NCI-H1436 treated with DMSO at 0.1 percent for 48 hours (cell line): ENCODE results near the gene DCAF4.
"Not testable (repeated sequence)": the region's sequence is repeated elsewhere in the genome, so short reads cannot be mapped to it uniquely, and the experiment has no call there.

ENCODE experiments used
- DNase-seq: peaks from one replicate; lab custom pipeline; 2025; lab: John Stamatoyannopoulos, UW

Gene DCAF4

DNA sequence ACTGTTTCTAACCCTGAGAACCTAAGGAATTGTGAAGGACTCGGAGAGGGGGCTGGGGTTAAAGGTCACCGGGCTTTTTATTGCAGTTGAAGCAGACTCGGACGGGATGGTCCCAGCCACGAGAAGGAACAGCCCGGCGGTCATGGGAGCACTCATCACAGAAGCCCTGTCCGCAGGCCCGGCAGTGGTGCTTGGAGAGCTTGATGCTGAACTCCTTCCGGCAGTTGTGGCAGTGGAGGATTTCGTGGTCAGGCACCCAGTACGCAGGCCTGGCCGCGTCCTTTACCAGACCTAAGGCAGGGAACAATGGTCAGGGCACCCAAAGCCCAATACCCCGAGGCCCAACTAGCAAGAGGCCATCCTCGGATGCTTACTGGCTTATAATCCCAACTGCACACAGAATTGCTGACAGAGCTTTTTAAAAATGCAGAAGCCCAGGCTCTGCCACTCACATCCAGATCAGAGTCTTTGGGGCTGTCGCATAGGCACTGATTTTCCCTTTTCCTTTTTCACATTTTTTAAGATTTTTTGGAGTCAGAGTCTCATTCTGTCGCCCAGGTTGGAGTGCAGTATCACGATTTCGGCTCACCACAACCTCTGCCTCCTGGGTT, 44.7 kb downstream of the DCAF4 start:
- no peak for DNase-seq

DNA sequence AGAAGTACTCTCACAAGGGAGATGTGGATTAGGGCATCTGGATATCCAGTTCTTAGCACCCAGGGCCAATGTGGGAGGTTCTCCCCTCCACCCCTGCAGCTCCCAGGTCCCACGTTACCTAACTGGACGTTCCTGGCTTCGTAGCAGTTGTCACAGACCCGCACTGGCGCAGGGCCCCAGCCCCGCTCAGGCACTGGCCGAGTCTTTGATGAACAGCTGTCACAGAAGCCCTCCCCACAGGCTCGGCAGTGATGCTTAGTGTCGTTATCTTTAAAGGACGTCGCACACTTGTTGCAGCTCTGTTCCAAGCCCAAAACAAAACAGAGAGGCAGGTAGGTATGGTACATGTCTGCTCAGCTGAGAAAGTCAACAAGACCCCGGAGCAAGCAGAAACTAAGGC, 48.4 kb downstream of the DCAF4 start:
- no peak for DNase-seq

DNA sequence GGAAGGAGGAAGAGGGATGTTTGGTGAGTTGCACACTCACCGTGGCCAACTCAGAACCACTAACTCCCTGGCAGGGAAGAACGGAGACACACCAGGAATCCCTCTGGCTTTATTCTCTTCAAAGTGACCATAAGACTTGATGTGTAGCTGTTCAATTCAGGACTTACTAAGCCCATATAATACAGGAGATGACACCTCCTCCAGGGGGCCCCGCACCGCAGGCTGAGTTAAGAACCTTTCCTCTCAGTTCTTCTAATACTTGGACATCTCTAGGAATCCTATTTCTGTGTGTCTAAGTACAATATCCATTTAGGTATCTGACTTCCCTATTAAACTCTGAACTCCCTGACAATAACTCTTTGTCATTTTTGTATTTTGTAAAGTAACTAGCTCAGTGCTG, 49.5 kb downstream of the DCAF4 start:
- no peak for DNase-seq

DNA sequence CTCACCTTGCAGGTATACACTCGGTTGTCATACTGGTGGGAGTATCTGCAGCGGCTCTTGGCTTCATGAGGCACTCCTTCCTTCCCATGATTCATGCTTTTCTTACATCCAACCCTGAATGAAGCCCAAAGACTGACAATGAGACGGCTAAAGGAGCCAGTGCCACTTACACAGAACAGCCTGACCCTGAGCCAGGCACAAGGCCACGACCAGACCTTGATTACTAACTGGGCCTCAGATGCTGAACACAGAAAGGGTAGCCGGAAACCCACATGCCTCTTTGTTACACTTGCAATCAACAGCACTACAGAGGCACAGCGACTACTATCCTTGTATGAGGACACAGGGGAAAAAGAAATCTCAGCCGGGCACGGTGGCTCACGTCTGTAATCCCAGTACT, 52.6 kb downstream of the DCAF4 start:
- no peak for DNase-seq

DNA sequence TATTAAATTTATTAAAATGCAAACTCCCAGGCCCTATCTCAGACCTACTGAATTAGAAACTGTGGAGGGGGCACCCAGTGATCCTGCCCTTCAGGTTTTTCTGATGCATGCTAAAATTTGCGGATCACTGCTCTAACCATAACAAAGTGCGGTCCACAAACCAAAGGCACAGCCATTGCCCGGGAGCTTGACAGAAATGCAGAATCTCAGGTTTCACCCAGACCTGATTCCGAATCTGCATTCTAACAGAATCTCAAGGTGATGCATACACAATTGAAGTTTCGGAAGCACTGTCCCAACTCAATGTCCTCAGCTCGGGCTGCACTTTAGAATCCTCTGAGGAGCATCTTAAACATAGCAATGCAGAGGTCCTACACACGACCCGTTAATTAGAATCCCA, 54.6 kb downstream of the DCAF4 start:
- DNase-seq: no peak

DNA sequence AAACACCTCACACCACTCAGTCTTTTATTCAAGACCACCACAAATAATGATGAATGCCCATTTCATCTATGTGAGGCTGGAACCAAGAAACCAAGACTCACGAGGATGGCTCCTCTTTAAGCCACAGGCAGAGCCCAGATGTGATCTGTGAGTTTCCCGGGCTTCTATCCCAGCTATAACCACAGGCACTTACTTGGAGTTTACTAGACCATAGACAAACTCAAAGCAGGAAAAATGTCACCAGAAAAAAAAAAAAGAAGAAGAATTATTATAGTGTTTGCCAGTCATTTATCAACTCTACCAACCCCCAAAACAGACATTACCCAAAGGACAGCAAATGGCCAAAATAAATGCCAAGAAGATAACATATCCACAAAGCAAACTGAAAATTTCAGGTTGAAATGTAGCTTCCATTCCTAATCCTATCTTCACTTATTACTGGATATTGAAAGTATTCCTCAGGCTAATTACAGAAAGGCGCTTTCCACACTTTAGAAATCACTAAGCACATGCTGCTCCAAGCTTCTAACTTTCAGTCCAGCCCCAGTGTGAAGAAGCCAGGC, 56.0 kb downstream of the DCAF4 start:
- no peak for DNase-seq

DNA sequence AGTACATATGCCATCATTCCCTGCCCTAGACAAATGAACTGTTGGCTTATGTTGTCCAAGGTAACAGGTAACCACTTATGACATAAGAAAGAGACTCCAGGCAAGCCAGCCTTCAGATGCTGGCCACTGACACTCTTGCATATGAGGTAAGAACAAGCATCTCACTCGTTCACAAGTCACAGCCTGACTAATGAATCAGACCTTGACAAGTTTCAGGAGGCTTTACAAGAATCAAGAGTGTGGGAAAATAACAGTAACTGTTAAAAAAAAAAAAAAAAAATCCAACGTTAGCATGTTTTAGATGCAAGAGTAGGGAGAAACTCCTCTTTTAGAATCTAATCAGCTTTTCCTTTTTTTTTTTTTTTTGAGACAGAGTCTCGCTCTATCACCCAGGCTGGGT, 60.0 kb downstream of the DCAF4 start:
- DNase-seq: no peak

DNA sequence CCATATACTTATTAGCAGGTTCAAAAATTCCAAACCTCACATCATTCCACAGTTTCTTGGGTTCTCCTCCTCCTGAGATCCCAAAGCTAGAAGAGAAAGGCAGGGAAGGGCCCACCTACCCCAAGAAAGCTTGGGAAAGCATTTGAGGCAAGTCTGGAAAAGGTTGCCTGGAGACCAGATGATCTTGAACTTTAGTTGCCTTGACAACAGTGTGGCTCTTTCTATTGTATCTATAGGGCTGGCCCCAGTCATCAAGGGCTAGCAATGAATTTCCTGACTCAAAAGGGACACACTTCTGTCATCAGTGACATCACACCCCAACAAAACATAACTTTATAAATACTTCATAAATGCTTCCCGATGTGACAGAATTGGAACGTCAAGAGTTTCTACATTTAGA, 60.6 kb downstream of the DCAF4 start:
- DNase-seq: no peak

DNA sequence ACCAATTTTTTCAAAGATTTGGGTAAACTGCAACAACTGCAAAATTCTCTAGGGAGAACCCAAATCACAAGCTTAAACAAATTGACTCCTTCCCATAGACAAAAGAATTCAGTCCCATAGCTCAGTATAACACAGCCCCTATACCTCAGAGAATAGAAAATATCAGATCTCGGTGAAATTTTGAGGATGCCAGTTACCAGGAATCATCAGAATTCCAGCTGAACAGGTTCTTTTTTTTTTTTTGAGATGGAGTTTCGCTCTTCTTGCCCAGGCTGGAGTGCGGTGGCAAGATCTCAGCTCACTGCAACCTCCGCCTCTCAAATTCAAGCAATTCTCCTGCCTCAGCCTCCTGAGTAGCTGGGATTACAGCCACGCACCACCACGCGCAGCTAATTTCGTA, 63.9 kb downstream of the DCAF4 start:
- DNase-seq: no peak

DNA sequence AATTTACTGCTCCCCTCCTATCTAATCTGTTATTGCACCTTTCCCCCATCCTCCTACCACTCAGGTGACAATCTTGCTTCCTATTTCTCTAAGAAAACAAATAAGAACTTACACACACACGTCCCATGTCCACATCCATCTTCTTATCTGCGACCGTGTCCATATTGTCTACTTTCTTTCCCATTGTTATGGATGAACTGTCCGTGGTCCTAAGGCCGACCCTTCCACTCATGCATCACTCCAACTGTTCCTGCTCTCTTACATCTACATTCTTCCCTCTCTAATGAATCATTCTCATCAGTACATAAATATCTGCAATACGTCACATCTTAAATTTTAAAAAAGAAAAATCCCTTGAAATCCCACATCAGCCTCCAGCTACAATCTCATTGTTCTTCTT, 70.7 kb downstream of the DCAF4 start:
- DNase-seq: no peak

DNA sequence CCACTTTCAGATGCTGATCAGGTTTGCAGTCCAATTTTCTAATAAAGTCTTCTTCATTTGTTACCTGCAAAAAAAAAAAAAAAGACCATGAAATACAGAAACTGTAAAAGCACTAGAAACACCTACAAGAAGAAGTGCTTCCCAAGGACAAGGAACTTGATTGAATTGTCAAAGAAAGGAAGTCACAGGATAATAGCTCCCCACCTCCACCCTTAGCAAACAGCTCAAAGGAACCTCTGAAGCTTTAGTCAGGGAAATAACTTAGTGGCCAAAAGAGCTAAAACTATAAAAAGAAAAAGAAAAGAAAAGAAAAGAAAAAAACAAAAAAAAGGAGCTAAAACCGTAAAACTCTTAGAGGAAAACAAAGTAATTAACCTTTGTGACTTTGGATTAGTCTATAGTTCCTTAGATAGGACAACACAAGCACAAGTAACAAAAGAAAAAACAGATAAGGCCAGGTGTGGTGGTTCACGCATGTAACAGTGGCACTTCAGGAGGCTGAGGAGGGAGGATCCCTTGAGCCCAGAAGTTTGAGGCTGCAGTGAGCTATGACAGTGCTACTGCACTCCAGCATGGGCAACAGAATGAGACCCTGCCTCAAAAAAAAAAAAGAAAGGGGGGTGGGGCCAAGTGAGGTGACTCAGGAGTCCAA, 72.1 kb downstream of the DCAF4 start:
- no peak for DNase-seq

DNA sequence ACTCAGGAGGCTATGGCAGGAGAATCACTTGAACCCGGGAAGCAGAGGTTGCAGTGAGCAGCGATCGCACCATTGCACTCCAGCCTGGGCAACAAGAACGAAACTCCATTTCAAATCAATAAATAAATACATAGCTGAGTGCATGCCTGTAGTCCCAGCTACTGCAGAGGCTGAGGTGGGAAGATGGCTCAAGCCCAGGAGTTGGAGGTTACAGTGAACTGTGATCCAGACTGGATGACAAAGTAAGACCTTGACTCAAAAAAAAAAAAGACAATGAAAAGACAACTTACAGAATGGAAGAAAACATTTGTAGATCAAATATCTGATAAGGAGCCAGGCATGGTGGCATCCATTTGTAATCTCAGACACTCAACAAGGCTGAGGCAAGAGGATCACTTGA, 73.1 kb downstream of the DCAF4 start:
- DNase-seq: no peak

DNA sequence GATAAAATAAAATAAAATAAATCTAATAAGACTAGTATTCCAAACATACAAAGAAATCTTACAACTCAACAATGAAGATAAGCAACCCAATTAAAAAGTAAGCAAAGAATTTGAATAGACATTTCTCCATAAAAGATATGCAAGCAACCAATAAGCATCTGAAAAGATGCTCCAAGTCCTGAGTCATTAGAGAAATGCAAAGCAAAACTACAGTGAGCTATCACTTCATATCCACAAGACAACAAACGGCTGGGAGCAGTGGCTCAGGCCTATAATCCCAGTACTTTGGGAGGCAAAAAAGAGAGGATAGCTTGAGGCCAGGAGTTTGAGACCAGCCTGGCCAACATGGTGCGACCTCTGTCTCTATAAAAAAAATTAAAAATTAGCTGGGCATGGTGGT, 73.8 kb downstream of the DCAF4 start:
- DNase-seq: no peak

DNA sequence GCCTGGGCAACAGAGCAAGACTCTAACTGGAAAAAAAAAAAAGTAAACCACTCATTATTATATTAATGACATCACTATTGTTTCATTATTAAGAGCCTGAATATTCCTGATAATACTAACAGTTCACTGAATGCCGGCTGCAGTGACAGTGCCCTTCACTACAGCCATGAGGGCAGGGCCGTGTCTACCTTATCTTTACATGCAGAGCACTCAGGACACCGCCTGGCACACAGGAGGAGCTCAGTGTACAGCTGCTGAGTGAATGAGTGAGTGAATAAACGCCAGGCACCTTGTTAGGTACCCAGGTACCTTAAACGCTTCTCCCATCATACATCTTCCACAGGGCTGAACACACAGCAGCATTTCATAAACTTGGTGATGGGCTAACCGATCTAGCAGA, 77.4 kb downstream of the DCAF4 start:
- DNase-seq: no peak

DNA sequence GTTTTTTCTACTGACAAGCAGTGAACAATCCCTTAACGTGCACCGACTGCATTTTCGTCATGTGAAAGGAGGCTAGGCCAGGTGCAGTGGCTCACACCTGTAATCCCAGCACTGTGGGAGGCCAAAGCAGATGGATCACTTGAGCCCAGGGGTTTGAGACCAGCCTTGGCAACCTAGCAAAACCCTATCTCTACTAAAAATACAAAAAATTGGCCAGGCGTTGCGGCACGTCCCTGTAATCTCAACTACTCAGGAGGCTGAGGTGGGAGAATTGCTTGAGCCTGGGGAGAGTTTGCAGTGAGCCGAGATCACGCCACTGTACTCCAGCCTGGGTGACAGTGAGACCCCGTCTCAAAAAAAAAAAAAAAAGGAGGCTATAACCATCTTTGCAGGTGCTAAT, 78.4 kb downstream of the DCAF4 start:
- not testable (repeated sequence) for DNase-seq

DNA sequence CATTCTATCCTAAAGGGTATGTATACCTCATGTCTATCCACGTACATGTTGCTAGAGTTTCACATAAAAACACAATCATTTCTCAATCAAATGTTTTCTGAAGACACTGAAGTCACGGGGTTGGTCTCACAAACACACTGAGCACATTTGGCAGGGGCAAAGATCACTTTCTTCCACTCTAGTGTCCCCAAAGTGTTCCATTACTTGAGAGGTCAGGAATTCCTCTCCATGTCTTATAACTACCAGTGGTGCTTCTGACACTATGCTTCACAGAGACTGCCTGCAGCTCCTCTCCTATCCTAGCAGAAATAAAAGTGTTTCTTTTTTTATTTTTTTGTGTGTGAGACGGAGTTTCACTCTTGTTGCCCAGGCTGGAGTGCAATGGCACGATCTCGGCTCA, 81.6 kb downstream of the DCAF4 start:
- no peak for DNase-seq

DNA sequence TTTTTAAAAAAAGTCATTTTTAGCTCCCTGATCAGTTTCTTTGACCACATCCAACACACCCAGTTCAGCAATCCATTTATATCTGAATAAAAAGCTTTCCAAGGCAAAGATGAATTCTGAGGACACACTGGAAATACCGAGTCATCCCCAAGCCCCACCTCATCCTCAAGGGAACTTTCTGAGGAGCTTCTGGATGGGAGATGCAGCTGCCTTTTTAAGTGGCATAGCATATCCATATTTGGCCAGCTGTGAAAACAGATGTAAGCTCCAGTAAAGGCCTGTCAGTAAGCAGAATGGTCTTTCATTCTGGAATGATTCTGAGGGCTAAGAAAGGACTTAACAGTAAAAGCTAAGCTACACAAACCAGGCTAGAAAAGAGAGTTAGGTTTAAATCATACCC, 82.2 kb downstream of the DCAF4 start:
- no peak for DNase-seq
